Smooth muscle cell (in vitro differentiated cells): ENCODE measurements around the gene GAD1. TPM values are rescaled to one million over a fixed set of nuclear protein-coding genes. Genes with fewer than 3 reads are reported as not detected.

Source experiments
- DNase-seq: peaks from one replicate; lab custom pipeline; 2025; ENCODE audit not compliant: unreplicated experiment; lab: John Stamatoyannopoulos, UW
- H2AFZ ChIP-seq: fragments of 200-600 bp; sonication (generic); 2 replicates; pipeline ENCODE4 v1.6.0; 2016; ENCODE audit warnings: antibody characterized with exemption, low read depth, mild to moderate bottlenecking
- H3F3A ChIP-seq: fragments of 200-600 bp; sonication (generic); 2 replicates; pipeline ENCODE4 v1.6.0; 2017; ENCODE audit warnings: antibody characterized with exemption, low read depth
- H3K27ac ChIP-seq: fragments of 200-600 bp; sonication (generic); 2 replicates; pipeline ENCODE4 v1.5.1; 2016; ENCODE audit warnings: low read depth, mild to moderate bottlenecking
- H3K27me3 ChIP-seq: fragments of 200-600 bp; sonication (generic); 2 replicates; pipeline ENCODE4 v1.6.1; 2016; ENCODE audit warnings: low read depth, mild to moderate bottlenecking
- H3K36me3 ChIP-seq: fragments of 200-600 bp; sonication (generic); 2 replicates; pipeline ENCODE4 v1.5.1; 2016; ENCODE audit warnings: low read depth
- H3K4me1 ChIP-seq: fragments of 200-600 bp; sonication (generic); 2 replicates; pipeline ENCODE4 v1.5.1; 2016; ENCODE audit warnings: low read depth
- H3K4me2 ChIP-seq: fragments of 200-600 bp; sonication (generic); 2 replicates; pipeline ENCODE4 v1.6.0; 2016; ENCODE audit warnings: mild to moderate bottlenecking
- H3K4me3 ChIP-seq: fragments of 200-600 bp; sonication (generic); 2 replicates; pipeline ENCODE4 v1.5.1; 2016; ENCODE audit warnings: mild to moderate bottlenecking
- H3K79me2 ChIP-seq: fragments of 200-600 bp; sonication (generic); 2 replicates; pipeline ENCODE4 v1.6.0; 2016; ENCODE audit warnings: low read depth, mild to moderate bottlenecking
- H3K9ac ChIP-seq: fragments of 200-600 bp; sonication (generic); 2 replicates; pipeline ENCODE4 v1.6.0; 2016; ENCODE audit warnings: low read depth
- H3K9me3 ChIP-seq: fragments of 200-600 bp; sonication (generic); replicated peaks from 2 replicates; pipeline ENCODE4 v1.5.1; 2016; ENCODE audit warnings: low read depth
- H4K20me1 ChIP-seq: fragments of 200-600 bp; sonication (generic); 2 replicates; pipeline ENCODE4 v1.6.0; 2016; ENCODE audit warnings: low read depth
- CTCF ChIP-seq: fragments of 200-600 bp; sonication (generic); IDR thresholded peaks from 2 replicates; pipeline ENCODE4 v1.5.1; 2017; ENCODE audit warnings: borderline replicate concordance, mild to moderate bottlenecking, antibody characterized with exemption; ENCODE audit not compliant: insufficient read depth, poor library complexity, severe bottlenecking
- WGBS: methylation state at CpG from one replicate; pipeline ENCODE4 v1.1.7; 2016; ENCODE audit warnings: low lambda C conversion rate; 5-methylcytosine and 5-hydroxymethylcytosine counted together
- polyA plus RNA-seq: library from polyadenylated mRNA; unstranded; fragments of >200 nt; fragmentation: Nextera tagmentation; extraction: Ambion mirVana; gene quantifications from 2 replicates; pipeline ENCODE4 v1.2.1, GENCODE V29; 2016
- total RNA-seq: library from RNA; depleted of rRNA; stranded (reverse); fragments of >200 nt; gene quantifications from 2 replicates; pipeline ENCODE4 v1.2.3, GENCODE V29; 2014

Gene GAD1
- total and polyA plus RNA-seq, 2 experiments from 2014 or later: 0.11 to 1.0 TPM

GRCh38 chr2:170814533-170815230 lies 2.0 kb upstream of the GAD1 start:
- Histone ChIP-seq H3K4me2 (no peak overlapping the region), H3K9ac (no peak overlapping the region), H3K4me3 (no peak overlapping the region), H2AFZ (no peak overlapping the region), H3K79me2 (no peaks in the 10 kb centered on the region), H3K27ac (no peak overlapping the region), H3K9me3 (no peaks in the 10 kb centered on the region), H3K36me3 (no peaks in the 10 kb centered on the region), H3F3A (no peaks in the 10 kb centered on the region), H3K27me3 (peaks cover 69% of the 10 kb centered on the region), H4K20me1 (no peaks in the 10 kb centered on the region), H3K4me1 (peaks cover 35% of the 10 kb centered on the region)
- TF ChIP-seq CTCF: no peak
- no peak for DNase-seq
- WGBS: 15% methylated on average over 31 of the region's 31 CpGs

GRCh38 chr2:170815311-170815710 lies 1.4 kb upstream of the GAD1 start:
- Histone ChIP-seq H3K4me1 (peaks cover 40% of the 10 kb centered on the region), H3K4me2 (peak overlapping the region; percentile 95), H2AFZ (no peak overlapping the region), H3K27ac (no peak overlapping the region), H4K20me1 (no peaks in the 10 kb centered on the region), H3K27me3 (peaks cover 76% of the 10 kb centered on the region), H3K36me3 (no peaks in the 10 kb centered on the region), H3K4me3 (no peak overlapping the region), H3K79me2 (no peaks in the 10 kb centered on the region), H3F3A (no peaks in the 10 kb centered on the region), H3K9ac (no peak overlapping the region), H3K9me3 (no peaks in the 10 kb centered on the region)
- WGBS: 4% methylated on average over 19 of the region's 19 CpGs
- TF ChIP-seq CTCF: no peak
- no peak for DNase-seq

- Histone ChIP-seq H3K4me2 (peak overlapping the region; percentile 95), H4K20me1 (no peaks in the 10 kb centered on the region), H3K27ac (no peak overlapping the region), H3F3A (no peaks in the 10 kb centered on the region), H3K4me1 (peaks cover 45% of the 10 kb centered on the region), H3K9ac (no peak overlapping the region), H3K27me3 (peaks cover 82% of the 10 kb centered on the region), H3K4me3 (peak overlapping the region; percentile 43), H3K36me3 (no peaks in the 10 kb centered on the region), H3K9me3 (no peaks in the 10 kb centered on the region), H3K79me2 (no peaks in the 10 kb centered on the region), H2AFZ (no peak overlapping the region)
- no peak for DNase-seq
- under 1% methylated on average over 48 of the region's 52 CpGs for WGBS
- TF ChIP-seq CTCF: peak; percentile 84
Measured at GRCh38 chr2:170815746-170816503, 762 bp upstream of the GAD1 start.
